GM18498 (cell line): Measurements from ENCODE around the gene TSPAN31.
"Not testable (repeated sequence)": the region's sequence is repeated elsewhere in the genome, so short reads cannot be mapped to it uniquely, and the experiment has no call there.

Experiments
- ATAC-seq: cut with Tn5 transposase; IDR thresholded peaks from one replicate; pipeline ENCODE4 v1.9.1; 2021; ENCODE audit warnings: mild to moderate bottlenecking, moderate library complexity; ENCODE audit not compliant: unreplicated experiment

The TSPAN31 gene

GRCh38 chr12:57721846-57722608 is 22.8 kb upstream of the TSPAN31 start:
- ATAC-seq, result not testable (repeated sequence)

- no peak for ATAC-seq
Measured at GRCh38 chr12:57722716-57723629, 21.9 kb upstream of the TSPAN31 start.

- no peak for ATAC-seq
Measured at GRCh38 chr12:57723630-57723962, 21.2 kb upstream of the TSPAN31 start.

- ATAC-seq, result no peak
Measured at GRCh38 chr12:57724003-57724935, 20.6 kb upstream of the TSPAN31 start.

GRCh38 chr12:57724936-57725740 is 19.7 kb upstream of the TSPAN31 start:
- ATAC-seq, result no peak

- ATAC-seq, result no peak
Measured at GRCh38 chr12:57725851-57726150, 19.0 kb upstream of the TSPAN31 start.

GRCh38 chr12:57726151-57726883 is 18.5 kb upstream of the TSPAN31 start:
- no peak for ATAC-seq

GRCh38 chr12:57726884-57727757 is 17.7 kb upstream of the TSPAN31 start:
- ATAC-seq, result no peak

- no peak for ATAC-seq
Measured at GRCh38 chr12:57727758-57728395, 17.0 kb upstream of the TSPAN31 start.

GRCh38 chr12:57729321-57729844 is 15.5 kb upstream of the TSPAN31 start:
- no peak for ATAC-seq

- ATAC-seq, result no peak
Measured at GRCh38 chr12:57730336-57731067, 14.3 kb upstream of the TSPAN31 start.

- no peak for ATAC-seq
Measured at GRCh38 chr12:57731411-57732080, 13.3 kb upstream of the TSPAN31 start.

GRCh38 chr12:57732270-57732669 is 12.6 kb upstream of the TSPAN31 start:
- ATAC-seq, result no peak

GRCh38 chr12:57732726-57733593 is 11.9 kb upstream of the TSPAN31 start:
- ATAC-seq, result no peak

- ATAC-seq, result no peak
Measured at GRCh38 chr12:57733928-57734327, 10.9 kb upstream of the TSPAN31 start.

GRCh38 chr12:57734591-57734990 is 10.2 kb upstream of the TSPAN31 start:
- ATAC-seq, result no peak
